SK-N-SH (cell line): ENCODE measurements around the gene WNT4.

Experiments used
- EP300 ChIP-seq, 2 experiments: IDR thresholded peaks; 2 replicates each; pipeline versions ENCODE4 v1.4.0 to v1.6.1; 2012; ENCODE audit warnings: borderline replicate concordance in 1 of 2, low read depth in 1 of 2, low read length in 1 of 2
- GABPA ChIP-seq: IDR thresholded peaks from 2 replicates; pipeline ENCODE4 v1.4.0; 2012; ENCODE audit warnings: low read depth, mild to moderate bottlenecking
- SIN3A ChIP-seq: IDR thresholded peaks from 2 replicates; pipeline ENCODE4 v1.6.1; 2012; ENCODE audit warnings: low read depth, mild to moderate bottlenecking, low read length, moderate library complexity, borderline replicate concordance
- SMC3 ChIP-seq: IDR thresholded peaks from 2 replicates; pipeline ENCODE4 v1.6.1; 2012; ENCODE audit warnings: low read depth, low read length, improper control_type of control experiment
- TAF1 ChIP-seq: IDR thresholded peaks from 2 replicates; pipeline ENCODE4 v1.6.1; 2012; ENCODE audit warnings: low read depth, mild to moderate bottlenecking, low read length, moderate library complexity, borderline replicate concordance
- TCF12 ChIP-seq: IDR thresholded peaks from 2 replicates; pipeline ENCODE4 v1.4.0; 2012
- YY1 ChIP-seq: IDR thresholded peaks from 2 replicates; pipeline ENCODE4 v1.4.0; 2012; ENCODE audit warnings: low read depth, mild to moderate bottlenecking
- TF ChIP-seq, protein P1 (sequence below): fragments of 200-600 bp; sonication (generic); IDR thresholded peaks from 2 replicates; pipeline ENCODE4 v1.6.1; 2017; ENCODE audit warnings: antibody characterized with exemption, mild to moderate bottlenecking, moderate library complexity
- TF ChIP-seq, protein P2 (sequence below): IDR thresholded peaks from 2 replicates; pipeline ENCODE4 v1.6.1; 2012; ENCODE audit warnings: mild to moderate bottlenecking, low read depth, low read length, moderate library complexity

DNA sequence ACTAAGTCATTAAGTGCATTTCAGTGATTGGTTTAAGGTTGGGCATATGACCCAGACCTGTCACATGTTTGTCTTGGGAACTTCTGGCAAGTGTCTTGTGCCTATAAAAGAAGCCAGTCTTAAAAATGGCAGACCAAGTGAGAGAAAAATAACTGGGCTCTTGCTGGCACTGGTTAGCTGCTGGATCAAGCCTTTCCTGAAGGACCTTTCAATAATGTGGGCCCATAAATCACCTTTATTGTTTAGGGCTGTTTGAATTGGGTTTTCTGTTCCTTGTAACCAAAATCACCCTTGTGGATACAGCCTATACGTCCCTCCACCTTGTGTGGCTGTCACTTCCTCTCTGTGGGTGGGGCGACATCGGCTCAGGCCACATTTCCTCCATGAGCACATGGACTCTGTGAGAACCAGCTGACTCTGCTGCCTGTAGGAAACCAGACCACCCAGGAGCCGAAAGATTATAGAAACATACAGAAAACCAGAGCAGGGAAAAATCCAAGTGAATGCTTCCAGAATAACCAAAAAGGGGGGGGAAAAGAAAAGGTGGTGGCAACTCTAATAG, 25.6 kb upstream of the WNT4 start:
- TF ChIP-seq, protein P1, sequence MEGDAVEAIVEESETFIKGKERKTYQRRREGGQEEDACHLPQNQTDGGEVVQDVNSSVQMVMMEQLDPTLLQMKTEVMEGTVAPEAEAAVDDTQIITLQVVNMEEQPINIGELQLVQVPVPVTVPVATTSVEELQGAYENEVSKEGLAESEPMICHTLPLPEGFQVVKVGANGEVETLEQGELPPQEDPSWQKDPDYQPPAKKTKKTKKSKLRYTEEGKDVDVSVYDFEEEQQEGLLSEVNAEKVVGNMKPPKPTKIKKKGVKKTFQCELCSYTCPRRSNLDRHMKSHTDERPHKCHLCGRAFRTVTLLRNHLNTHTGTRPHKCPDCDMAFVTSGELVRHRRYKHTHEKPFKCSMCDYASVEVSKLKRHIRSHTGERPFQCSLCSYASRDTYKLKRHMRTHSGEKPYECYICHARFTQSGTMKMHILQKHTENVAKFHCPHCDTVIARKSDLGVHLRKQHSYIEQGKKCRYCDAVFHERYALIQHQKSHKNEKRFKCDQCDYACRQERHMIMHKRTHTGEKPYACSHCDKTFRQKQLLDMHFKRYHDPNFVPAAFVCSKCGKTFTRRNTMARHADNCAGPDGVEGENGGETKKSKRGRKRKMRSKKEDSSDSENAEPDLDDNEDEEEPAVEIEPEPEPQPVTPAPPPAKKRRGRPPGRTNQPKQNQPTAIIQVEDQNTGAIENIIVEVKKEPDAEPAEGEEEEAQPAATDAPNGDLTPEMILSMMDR: no peak
- no peak for TF ChIP-seq EP300 (IDR thresholded peaks at IDR 0.05; ENCODE audit: borderline replicate concordance in 1 of 2, low read depth in 1 of 2, low read length in 1 of 2)
- TF ChIP-seq GABPA: no peak
- TF ChIP-seq TCF12: no peak
- TF ChIP-seq YY1: no peak
- no peak for TF ChIP-seq SMC3
- TF ChIP-seq SIN3A: no peak
- TF ChIP-seq, protein P2, sequence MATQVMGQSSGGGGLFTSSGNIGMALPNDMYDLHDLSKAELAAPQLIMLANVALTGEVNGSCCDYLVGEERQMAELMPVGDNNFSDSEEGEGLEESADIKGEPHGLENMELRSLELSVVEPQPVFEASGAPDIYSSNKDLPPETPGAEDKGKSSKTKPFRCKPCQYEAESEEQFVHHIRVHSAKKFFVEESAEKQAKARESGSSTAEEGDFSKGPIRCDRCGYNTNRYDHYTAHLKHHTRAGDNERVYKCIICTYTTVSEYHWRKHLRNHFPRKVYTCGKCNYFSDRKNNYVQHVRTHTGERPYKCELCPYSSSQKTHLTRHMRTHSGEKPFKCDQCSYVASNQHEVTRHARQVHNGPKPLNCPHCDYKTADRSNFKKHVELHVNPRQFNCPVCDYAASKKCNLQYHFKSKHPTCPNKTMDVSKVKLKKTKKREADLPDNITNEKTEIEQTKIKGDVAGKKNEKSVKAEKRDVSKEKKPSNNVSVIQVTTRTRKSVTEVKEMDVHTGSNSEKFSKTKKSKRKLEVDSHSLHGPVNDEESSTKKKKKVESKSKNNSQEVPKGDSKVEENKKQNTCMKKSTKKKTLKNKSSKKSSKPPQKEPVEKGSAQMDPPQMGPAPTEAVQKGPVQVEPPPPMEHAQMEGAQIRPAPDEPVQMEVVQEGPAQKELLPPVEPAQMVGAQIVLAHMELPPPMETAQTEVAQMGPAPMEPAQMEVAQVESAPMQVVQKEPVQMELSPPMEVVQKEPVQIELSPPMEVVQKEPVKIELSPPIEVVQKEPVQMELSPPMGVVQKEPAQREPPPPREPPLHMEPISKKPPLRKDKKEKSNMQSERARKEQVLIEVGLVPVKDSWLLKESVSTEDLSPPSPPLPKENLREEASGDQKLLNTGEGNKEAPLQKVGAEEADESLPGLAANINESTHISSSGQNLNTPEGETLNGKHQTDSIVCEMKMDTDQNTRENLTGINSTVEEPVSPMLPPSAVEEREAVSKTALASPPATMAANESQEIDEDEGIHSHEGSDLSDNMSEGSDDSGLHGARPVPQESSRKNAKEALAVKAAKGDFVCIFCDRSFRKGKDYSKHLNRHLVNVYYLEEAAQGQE: no peak
- no peak for TF ChIP-seq TAF1
